Measurements from ENCODE around the gene SIDT1. TPM values are rescaled to one million over a fixed set of nuclear protein-coding genes. Genes with fewer than 3 reads are reported as not detected.

The SIDT1 gene
- total RNA-seq, 1 experiment from 2014 or later: not detected

GRCh38 chr3:113662824-113663223, 130.5 kb downstream of the SIDT1 start:
- Histone ChIP-seq H4K91ac (ENCODE audit: insufficient read length, low read depth, low read length) (no peak overlapping the region), H3K79me1 (ENCODE audit: insufficient read depth, low read depth, low read length, poor library complexity, severe bottlenecking) (no peaks in the 10 kb centered on the region), H2BK20ac (ENCODE audit: low read depth, low read length, poor library complexity, severe bottlenecking) (no peak overlapping the region), H2AK5ac (ENCODE audit: insufficient read length, low read length) (no peak overlapping the region), H4K8ac (replicated peaks; ENCODE audit: insufficient read length, low read depth, low read length) (no peak overlapping the region), H3K4me2 (ENCODE audit: insufficient read depth, insufficient read length, low read length) (no peak overlapping the region), H4K20me1 (ENCODE audit: control insufficient read depth, insufficient read depth, insufficient read length) (no peaks in the 10 kb centered on the region), H2BK12ac (ENCODE audit: insufficient read length, low read depth, low read length) (no peak overlapping the region), H2BK5ac (ENCODE audit: insufficient read length, low read length) (no peak overlapping the region), H3T11ph (ENCODE audit: low read length) (no peak overlapping the region), H3K23ac (ENCODE audit: insufficient read length, low read depth, low read length) (no peak overlapping the region), H3K23me2 (ENCODE audit: insufficient read length, low read depth, low read length, poor library complexity, severe bottlenecking) (no peaks in the 10 kb centered on the region), H3K18ac (ENCODE audit: insufficient read length, low read depth, low read length) (no peak overlapping the region), H3K79me2 (ENCODE audit: insufficient read depth, low read length) (no peaks in the 10 kb centered on the region), H3K27me3 (ENCODE audit: insufficient read depth, low read length) (no peaks in the 10 kb centered on the region), H3K4me1 (ENCODE audit: insufficient read depth, low read length) (no peaks in the 10 kb centered on the region), H3K4ac (ENCODE audit: low read depth, low read length) (no peak overlapping the region), H4K5ac (ENCODE audit: insufficient read length, low read depth, low read length) (no peak overlapping the region), H3K27ac (ENCODE audit: insufficient read length, low read depth, low read length) (no peak overlapping the region), H3K9ac (ENCODE audit: extremely low read depth, insufficient read length, low read length) (no peak overlapping the region), H3K56ac (ENCODE audit: insufficient read length, low read depth, low read length) (no peak overlapping the region), H2BK120ac (ENCODE audit: low read depth, low read length, poor library complexity, severe bottlenecking) (no peak overlapping the region), H2AFZ (ENCODE audit: low read length) (no peak overlapping the region), H2BK15ac (ENCODE audit: low read depth, low read length) (no peak overlapping the region), H3K14ac (ENCODE audit: insufficient read depth, low read length) (no peak overlapping the region), H3K9me3 (ENCODE audit: control insufficient read depth, low read depth, low read length) (no peaks in the 10 kb centered on the region)
- H3K4me3 Mint-ChIP-seq: no peak overlapping the region
- peaks cover 8 to 17% (median 16%) of the 10 kb centered on the region in 3 experiments; a peak in 6 of 7 replicates for H3K36me3 Mint-ChIP-seq (ENCODE audit: insufficient read depth in 1 of 3, low read depth in 3 of 3)
- H3K9me3 Mint-ChIP-seq: no peaks in the 10 kb centered on the region
- no peaks in the 10 kb centered on the region for H3K27me3 Mint-ChIP-seq (ENCODE audit: low read depth)
- no peak for DNase-seq
- no CpG with 5 or more reads among the region's 1 CpG for WGBS (ENCODE audit: extremely low coverage, insufficient read length, low lambda C conversion rate)
- H3K4me1 Mint-ChIP-seq: peaks cover 5 to 8% of the 10 kb centered on the region in 2 experiments
- 0 out of 7 replicates have a peak overlapping the region, but pooled peaks of 2 of the 3 experiments have one; percentile 2 to 39 for H3K27ac Mint-ChIP-seq
- TF ChIP-seq, protein P1, sequence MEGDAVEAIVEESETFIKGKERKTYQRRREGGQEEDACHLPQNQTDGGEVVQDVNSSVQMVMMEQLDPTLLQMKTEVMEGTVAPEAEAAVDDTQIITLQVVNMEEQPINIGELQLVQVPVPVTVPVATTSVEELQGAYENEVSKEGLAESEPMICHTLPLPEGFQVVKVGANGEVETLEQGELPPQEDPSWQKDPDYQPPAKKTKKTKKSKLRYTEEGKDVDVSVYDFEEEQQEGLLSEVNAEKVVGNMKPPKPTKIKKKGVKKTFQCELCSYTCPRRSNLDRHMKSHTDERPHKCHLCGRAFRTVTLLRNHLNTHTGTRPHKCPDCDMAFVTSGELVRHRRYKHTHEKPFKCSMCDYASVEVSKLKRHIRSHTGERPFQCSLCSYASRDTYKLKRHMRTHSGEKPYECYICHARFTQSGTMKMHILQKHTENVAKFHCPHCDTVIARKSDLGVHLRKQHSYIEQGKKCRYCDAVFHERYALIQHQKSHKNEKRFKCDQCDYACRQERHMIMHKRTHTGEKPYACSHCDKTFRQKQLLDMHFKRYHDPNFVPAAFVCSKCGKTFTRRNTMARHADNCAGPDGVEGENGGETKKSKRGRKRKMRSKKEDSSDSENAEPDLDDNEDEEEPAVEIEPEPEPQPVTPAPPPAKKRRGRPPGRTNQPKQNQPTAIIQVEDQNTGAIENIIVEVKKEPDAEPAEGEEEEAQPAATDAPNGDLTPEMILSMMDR (conservative IDR thresholded peaks at IDR 0.05): no peak

Data from H9 (cell line).